Measurements from ENCODE around the gene NELL2.

- no peak for TF ChIP-seq CTCF (IDR thresholded peaks at IDR 0.05)
- TF ChIP-seq POLR2A (IDR thresholded peaks at IDR 0.05): no peak
Observed at GRCh38 chr12:44863867-44864266, 12.2 kb downstream of the NELL2 start.
